H1 (cell line): ENCODE results near the gene ENPP5. TPM values are rescaled to one million over a fixed set of nuclear protein-coding genes. Genes with fewer than 3 reads are reported as not detected.

ENCODE experiments used
- CTCF ChIA-PET: fragments of 300-600 bp; sonication (Branson Sonifier 250); formaldehyde crosslinking; loops from one replicate; lab custom pipeline; 2021; ENCODE audit not compliant: partially characterized antibody; lab: Charles Lee
- POLR2A ChIA-PET: fragments of 300-600 bp; sonication (Branson Sonifier 250); formaldehyde crosslinking; loops from one replicate; lab custom pipeline; 2021; ENCODE audit warnings: inconsistent platforms; ENCODE audit not compliant: partially characterized antibody; lab: Charles Lee
- DNase-seq, 2 experiments: peaks; one replicate each; pipeline versions ENCODE4 v3.0.0 to v3.0.0-alpha.2; 2010 to 2022; ENCODE audit warnings: low spot score in 2 of 2, low read depth in 1 of 2, mixed read lengths in 1 of 2
- FAIRE-seq: peaks from 2 replicates; lab custom pipeline; 2011; peaks lifted over from hg19 to GRCh38; lab: Jason Lieb, UNC
- H2AFZ ChIP-seq: 2 replicates; pipeline ENCODE4 v1.8.1; 2012; ENCODE audit warnings: low read length, inconsistent platforms
- H2AK5ac ChIP-seq: 2 replicates; pipeline ENCODE4 v1.6.1; 2013; ENCODE audit warnings: low read depth, low read length
- H2BK120ac ChIP-seq: replicated peaks from 2 replicates; pipeline ENCODE3; 2013; ENCODE audit warnings: low read depth, low read length, inconsistent platforms
- H2BK12ac ChIP-seq: 2 replicates; pipeline ENCODE4 v1.6.1; 2013; ENCODE audit warnings: low read depth, low read length
- H2BK15ac ChIP-seq: 2 replicates; pipeline ENCODE4 v1.6.1; 2013; ENCODE audit warnings: low read length
- H2BK20ac ChIP-seq: 2 replicates; pipeline ENCODE4 v1.6.1; 2013; ENCODE audit warnings: low read length
- H2BK5ac ChIP-seq: 2 replicates; pipeline ENCODE4 v1.6.1; 2013; ENCODE audit warnings: low read depth, low read length
- H3K14ac ChIP-seq: 2 replicates; pipeline ENCODE4 v1.6.1; 2013; ENCODE audit warnings: inconsistent platforms; ENCODE audit not compliant: insufficient read length
- H3K18ac ChIP-seq: 2 replicates; pipeline ENCODE4 v1.6.1; 2013; ENCODE audit warnings: low read length; ENCODE audit errors: extremely low read depth
- H3K23ac ChIP-seq: 2 replicates; pipeline ENCODE4 v1.6.1; 2013; ENCODE audit warnings: inconsistent platforms; ENCODE audit not compliant: insufficient read length
- H3K23me2 ChIP-seq: 2 replicates; pipeline ENCODE4 v1.6.1; 2013; ENCODE audit warnings: low read depth, low read length
- H3K27ac ChIP-seq: 2 replicates; pipeline ENCODE4 v1.6.1; 2011; ENCODE audit warnings: low read depth, low read length, inconsistent platforms
- H3K27me3 ChIP-seq, 4 experiments: replicated peaks in 1 of 4; 1 replicate in 1 of 4; 2 replicates in 3 of 4; pipeline versions ENCODE4 v1.6.1 to v1.8.1; 2011 to 2013; ENCODE audit warnings: low read length in 3 of 4, mild to moderate bottlenecking in 3 of 4, inconsistent platforms in 2 of 4, mixed read lengths in 2 of 4, moderate library complexity in 1 of 4; ENCODE audit not compliant: control insufficient read depth in 3 of 4, insufficient read depth in 3 of 4; ENCODE audit errors: extremely low read depth in 1 of 4
- H3K36me3 ChIP-seq, 4 experiments: 2 replicates each; pipeline versions ENCODE4 v1.6.1 to v1.8.1; 2011 to 2013; ENCODE audit warnings: mild to moderate bottlenecking in 4 of 4, low read length in 3 of 4, moderate library complexity in 2 of 4, control low read depth in 1 of 4, inconsistent platforms in 1 of 4; ENCODE audit not compliant: insufficient read depth in 4 of 4, control insufficient read depth in 2 of 4
- H3K4ac ChIP-seq: replicated peaks from 2 replicates; pipeline ENCODE3; 2013; ENCODE audit warnings: low read length, low read depth, mixed read lengths, inconsistent platforms; ENCODE audit not compliant: insufficient read length
- H3K4me1 ChIP-seq, 4 experiments: replicated peaks in 1 of 4; 1 replicate in 1 of 4; 2 replicates in 3 of 4; pipeline versions ENCODE4 v1.6.1 to v1.8.1; 2011 to 2013; ENCODE audit warnings: low read length in 3 of 4, inconsistent platforms in 2 of 4, mixed read lengths in 1 of 4; ENCODE audit not compliant: insufficient read depth in 4 of 4, control insufficient read depth in 3 of 4
- H3K4me2 ChIP-seq, 2 experiments: 2 replicates each; pipeline versions ENCODE4 v1.6.1 to v1.8.1; 2011 to 2013; ENCODE audit warnings: low read depth in 2 of 2, low read length in 2 of 2, control low read depth in 1 of 2, inconsistent platforms in 1 of 2, mild to moderate bottlenecking in 1 of 2; ENCODE audit not compliant: insufficient read depth in 1 of 2
- H3K4me3 ChIP-seq, 4 experiments: fragments of 200-600, 300-600 bp in 1 of 4; sonication (generic), shearing (Covaris generic), sonication (Bioruptor Twin) in 1 of 4; 2 replicates each; pipeline versions ENCODE4 v1.5.1 to v1.8.1; 2011 to 2016; ENCODE audit warnings: low read length in 4 of 4, low read depth in 3 of 4, control low read depth in 2 of 4, inconsistent platforms in 2 of 4, mild to moderate bottlenecking in 2 of 4, mixed read lengths in 1 of 4, moderate library complexity in 1 of 4; ENCODE audit not compliant: insufficient read depth in 2 of 4; ENCODE audit errors: extremely low read depth in 1 of 4
- H3K56ac ChIP-seq: replicated peaks from 2 replicates; pipeline ENCODE3; 2013; ENCODE audit warnings: low read depth, mild to moderate bottlenecking, mixed read lengths, low read length, inconsistent platforms; ENCODE audit not compliant: insufficient read length
- H3K79me1 ChIP-seq: 2 replicates; pipeline ENCODE4 v1.6.1; 2013; ENCODE audit warnings: low read depth, low read length, control low read depth
- H3K79me2 ChIP-seq, 2 experiments: 2 replicates each; pipeline versions ENCODE4 v1.6.1 to v1.8.1; 2012 to 2013; ENCODE audit warnings: low read length in 2 of 2, mild to moderate bottlenecking in 2 of 2, inconsistent platforms in 1 of 2; ENCODE audit not compliant: insufficient read depth in 2 of 2, control insufficient read depth in 1 of 2
- H3K9ac ChIP-seq, 4 experiments: replicated peaks in 1 of 4; 1 replicate in 1 of 4; 2 replicates in 3 of 4; pipeline versions ENCODE4 v1.6.1 to v1.8.1; 2011 to 2013; ENCODE audit warnings: low read depth in 3 of 4, low read length in 3 of 4, control low read depth in 2 of 4, mild to moderate bottlenecking in 2 of 4, moderate library complexity in 2 of 4, inconsistent platforms in 1 of 4; ENCODE audit errors: extremely low read depth in 1 of 4
- H3K9me3 ChIP-seq, 2 experiments: 2 replicates each; pipeline versions ENCODE4 v1.6.1 to v1.8.1; 2012 to 2013; ENCODE audit warnings: mild to moderate bottlenecking in 2 of 2, moderate library complexity in 2 of 2, control low read depth in 1 of 2, inconsistent platforms in 1 of 2, low read depth in 1 of 2, low read length in 1 of 2, mixed read lengths in 1 of 2; ENCODE audit not compliant: insufficient read depth in 2 of 2
- H4K20me1 ChIP-seq, 2 experiments: replicated peaks in 1 of 2; 2 replicates each; pipeline versions ENCODE3 to v1.8.1; 2011 to 2013; ENCODE audit warnings: inconsistent platforms in 2 of 2, low read length in 2 of 2, mild to moderate bottlenecking in 1 of 2; ENCODE audit not compliant: insufficient read depth in 2 of 2, control insufficient read depth in 1 of 2
- H4K5ac ChIP-seq: 2 replicates; pipeline ENCODE4 v1.6.1; 2013; ENCODE audit warnings: low read length, low read depth, mixed read lengths, inconsistent platforms; ENCODE audit not compliant: insufficient read length
- H4K8ac ChIP-seq: 2 replicates; pipeline ENCODE4 v1.8.0; 2013; ENCODE audit warnings: mild to moderate bottlenecking, moderate library complexity, low read length, inconsistent platforms; ENCODE audit not compliant: insufficient read depth; ENCODE audit errors: extremely low read depth
- H4K91ac ChIP-seq: replicated peaks from 2 replicates; pipeline ENCODE3; 2013; ENCODE audit warnings: low read length, mixed read lengths, inconsistent platforms; ENCODE audit not compliant: insufficient read length
- CHD2 ChIP-seq: IDR thresholded peaks from 2 replicates; pipeline ENCODE4 v1.6.1; 2012; ENCODE audit warnings: low read length, improper control_type of control experiment
- GABPA ChIP-seq: IDR thresholded peaks from 2 replicates; pipeline ENCODE4 v1.6.1; 2011; ENCODE audit warnings: mild to moderate bottlenecking, low read length, moderate library complexity, borderline replicate concordance; ENCODE audit not compliant: insufficient read depth
- GTF2F1 ChIP-seq: IDR thresholded peaks from 2 replicates; pipeline ENCODE4 v1.6.1; 2012; ENCODE audit warnings: low read depth, low read length, improper control_type of control experiment, borderline replicate concordance
- HDAC2 ChIP-seq, 2 experiments: fragments of 300-600 bp in 1 of 2; sonication (generic) in 1 of 2; IDR thresholded peaks; 2 replicates each; pipeline ENCODE4 v1.6.1; 2011 to 2012; ENCODE audit warnings: low read depth in 2 of 2, low read length in 2 of 2, mild to moderate bottlenecking in 2 of 2, moderate library complexity in 2 of 2, borderline replicate concordance in 1 of 2, inconsistent platforms in 1 of 2
- MAFK ChIP-seq: IDR thresholded peaks from 2 replicates; pipeline ENCODE4 v1.6.1; 2012; ENCODE audit warnings: low read depth, mild to moderate bottlenecking, improper control_type of control experiment, low read length
- MAX ChIP-seq: IDR thresholded peaks from 2 replicates; pipeline ENCODE4 v1.6.1; 2012; ENCODE audit warnings: inconsistent platforms
- POU5F1 ChIP-seq: IDR thresholded peaks from 2 replicates; pipeline ENCODE4 v1.6.1; 2011; ENCODE audit warnings: low read depth, mild to moderate bottlenecking, low read length, moderate library complexity
- RBBP5 ChIP-seq: IDR thresholded peaks from 2 replicates; pipeline ENCODE4 v1.7.1; 2012; ENCODE audit warnings: low read depth, mild to moderate bottlenecking, inconsistent platforms, low read length, moderate library complexity, borderline replicate concordance
- RNF2 ChIP-seq: fragments of 200-900, 300-1000 bp; sonication (generic); IDR thresholded peaks from 2 replicates; pipeline ENCODE4 v1.7.1; 2016; ENCODE audit warnings: borderline replicate concordance, low read depth, mild to moderate bottlenecking, antibody characterized with exemption, low read length; ENCODE audit not compliant: poor library complexity, severe bottlenecking; ENCODE audit errors: missing control alignments
- SIRT6 ChIP-seq: IDR thresholded peaks from one replicate; pipeline ENCODE4 v1.7.1; 2012; ENCODE audit warnings: low read length, inconsistent platforms
- TAF1 ChIP-seq: IDR thresholded peaks from 2 replicates; pipeline ENCODE4 v1.6.1; 2011; ENCODE audit warnings: mild to moderate bottlenecking, low read depth, low read length
- TEAD4 ChIP-seq: IDR thresholded peaks from 2 replicates; pipeline ENCODE4 v1.6.1; 2012; ENCODE audit warnings: low read depth, low read length, inconsistent platforms, mixed read lengths
- WGBS, 2 experiments: shearing (Covaris generic) in 1 of 2; methylation state at CpG; one replicate each; pipeline versions ENCODE4 v1.1.6 to v1.1.7; 2013 to 2015; ENCODE audit warnings: low lambda C conversion rate in 2 of 2, mixed read lengths in 2 of 2, inconsistent platforms in 1 of 2, low coverage in 1 of 2, missing lambda C conversion rate in 1 of 2; ENCODE audit not compliant: insufficient replicate concordance in 2 of 2, insufficient coverage in 1 of 2, insufficient read length in 1 of 2; ENCODE audit errors: extremely low coverage in 1 of 2, missing lambda C conversion rate in 1 of 2; 5-methylcytosine and 5-hydroxymethylcytosine counted together
- polyA plus RNA-seq, 7 experiments: library from polyadenylated mRNA; depleted of rRNA in 3 of 7; stranded (reverse) in 5 of 7; unstranded in 2 of 7; fragments of >200 nt in 5 of 7; fragments of 200-250 nt in 2 of 7; gene quantifications; 1 replicate in 5 of 7; 2 replicates in 1 of 7; 4 replicates in 1 of 7; pipeline versions ENCODE4 v1.2.1 to v1.2.3, GENCODE V29; 2011 to 2013; ENCODE audit warnings: missing spikeins in 2 of 7, mixed read lengths in 2 of 7
- total RNA-seq: library from RNA; stranded (reverse); fragmentation: NEBNext Ultra II Directional; extraction: Animal tissue kit (Norgen Biotek cat#: 25700); gene quantifications from 2 replicates; pipeline ENCODE4 v1.2.1, GENCODE V29; 2021
- TF ChIP-seq, protein P1 (sequence below): IDR thresholded peaks from 2 replicates; pipeline ENCODE4 v1.6.1; 2011; ENCODE audit warnings: low read length, improper control_type of control experiment

The ENPP5 gene
- total and polyA plus RNA-seq, 2 of the 8 experiments (the other 6 are each of a cell fraction or from before 2014, with no cell fraction given), result 5.1 to 7.6 TPM

DNA sequence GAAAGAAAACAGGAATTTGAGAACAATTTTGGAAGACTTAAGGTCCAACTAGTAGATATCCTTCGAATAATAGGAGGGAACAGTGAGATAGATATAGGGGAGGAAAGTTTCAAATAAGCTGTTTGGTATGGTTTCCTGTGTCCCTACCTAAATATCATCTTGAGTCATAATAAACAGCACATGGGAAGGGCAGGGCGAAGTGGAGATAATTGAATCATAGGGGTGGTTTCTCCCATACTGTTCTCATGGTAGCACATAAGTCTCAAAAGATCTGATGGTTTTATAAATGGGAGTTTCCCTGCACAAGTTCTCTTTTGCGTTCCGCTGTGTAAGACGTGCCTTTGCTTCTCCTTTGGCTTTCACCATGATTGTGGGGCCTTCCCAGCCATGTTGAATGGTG lies 39.5 kb upstream of the ENPP5 start:
- no peak for DNase-seq
- Histone ChIP-seq H2BK15ac (no peak overlapping the region), H3K27me3 (peaks cover 0 to under 1% (median 0%) of the 10 kb centered on the region in 4 experiments; a peak in 1 of 7 replicates), H4K8ac (no peak overlapping the region), H2BK20ac (no peak overlapping the region), H3K56ac (no peak overlapping the region), H4K20me1 (no peaks in the 10 kb centered on the region), H2AFZ (no peak overlapping the region), H3K79me2 (no peaks in the 10 kb centered on the region), H2BK5ac (no peak overlapping the region), H2BK120ac (no peak overlapping the region), H4K91ac (no peak overlapping the region), H3K4ac (no peak overlapping the region), H3K23me2 (no peaks in the 10 kb centered on the region), H3K9me3 (no peaks in the 10 kb centered on the region), H3K4me1 (no peaks in the 10 kb centered on the region), H3K14ac (no peak overlapping the region), H3K4me2 (no peak overlapping the region), H3K27ac (no peak overlapping the region), H2AK5ac (no peak overlapping the region), H4K5ac (no peak overlapping the region), H3K23ac (no peak overlapping the region), H3K18ac (no peak overlapping the region), H2BK12ac (no peak overlapping the region), H3K4me3 (no peak overlapping the region), H3K79me1 (no peaks in the 10 kb centered on the region), H3K9ac (no peak overlapping the region), H3K36me3 (no peaks in the 10 kb centered on the region)
- no peak for FAIRE-seq
- ChIA-PET CTCF (interaction anchor here (2.5 kb wide), 1 partner anchor 11 kb away, joined by 8 read pairs; no protein-coding TSS in a partner anchor), POLR2A (no interaction called here)
- WGBS, 2 experiments, result 93% methylated on average over 5 of the region's 5 CpGs; no CpG with 5 or more reads in 1 of the 2 experiments
- no peak for TF ChIP-seq TAF1
- no peak for TF ChIP-seq TEAD4
- no peak for TF ChIP-seq POU5F1
- TF ChIP-seq, protein P1, sequence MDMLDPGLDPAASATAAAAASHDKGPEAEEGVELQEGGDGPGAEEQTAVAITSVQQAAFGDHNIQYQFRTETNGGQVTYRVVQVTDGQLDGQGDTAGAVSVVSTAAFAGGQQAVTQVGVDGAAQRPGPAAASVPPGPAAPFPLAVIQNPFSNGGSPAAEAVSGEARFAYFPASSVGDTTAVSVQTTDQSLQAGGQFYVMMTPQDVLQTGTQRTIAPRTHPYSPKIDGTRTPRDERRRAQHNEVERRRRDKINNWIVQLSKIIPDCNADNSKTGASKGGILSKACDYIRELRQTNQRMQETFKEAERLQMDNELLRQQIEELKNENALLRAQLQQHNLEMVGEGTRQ, result no peak
- TF ChIP-seq MAX, result no peak
- TF ChIP-seq HDAC2 (IDR thresholded peaks at IDR 0.05; ENCODE audit: borderline replicate concordance in 1 of 2, low read depth in 2 of 2, low read length in 2 of 2), result no peak
- no peak for TF ChIP-seq RNF2
- TF ChIP-seq GABPA, result no peak
- no peak for TF ChIP-seq RBBP5
- TF ChIP-seq GTF2F1, result no peak
- no peak for TF ChIP-seq MAFK
- TF ChIP-seq SIRT6, result no peak
- TF ChIP-seq CHD2, result no peak
